Measurements from ENCODE around the gene NUDT5.

DNA sequence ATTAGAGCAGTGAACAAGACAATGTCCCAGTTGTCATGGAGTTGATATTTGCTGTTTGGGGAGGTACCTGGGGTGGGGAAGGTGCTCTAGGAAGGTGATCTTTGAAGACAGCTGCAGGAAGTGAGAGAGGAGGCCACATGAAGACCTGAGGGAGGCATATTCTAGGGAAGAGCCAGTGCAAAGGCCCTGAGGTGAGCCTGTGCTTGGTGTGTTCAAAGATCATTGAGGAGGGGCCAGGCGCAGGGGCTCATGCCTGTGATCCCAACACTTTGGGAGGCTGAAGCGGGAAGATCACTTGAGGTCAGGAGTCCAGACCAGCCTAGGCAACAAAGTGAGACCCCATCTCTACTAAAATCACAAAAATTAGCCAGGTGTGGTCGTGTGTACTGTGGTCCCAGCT is 51.2 kb downstream of the NUDT5 start:
- TF ChIP-seq, protein P1, sequence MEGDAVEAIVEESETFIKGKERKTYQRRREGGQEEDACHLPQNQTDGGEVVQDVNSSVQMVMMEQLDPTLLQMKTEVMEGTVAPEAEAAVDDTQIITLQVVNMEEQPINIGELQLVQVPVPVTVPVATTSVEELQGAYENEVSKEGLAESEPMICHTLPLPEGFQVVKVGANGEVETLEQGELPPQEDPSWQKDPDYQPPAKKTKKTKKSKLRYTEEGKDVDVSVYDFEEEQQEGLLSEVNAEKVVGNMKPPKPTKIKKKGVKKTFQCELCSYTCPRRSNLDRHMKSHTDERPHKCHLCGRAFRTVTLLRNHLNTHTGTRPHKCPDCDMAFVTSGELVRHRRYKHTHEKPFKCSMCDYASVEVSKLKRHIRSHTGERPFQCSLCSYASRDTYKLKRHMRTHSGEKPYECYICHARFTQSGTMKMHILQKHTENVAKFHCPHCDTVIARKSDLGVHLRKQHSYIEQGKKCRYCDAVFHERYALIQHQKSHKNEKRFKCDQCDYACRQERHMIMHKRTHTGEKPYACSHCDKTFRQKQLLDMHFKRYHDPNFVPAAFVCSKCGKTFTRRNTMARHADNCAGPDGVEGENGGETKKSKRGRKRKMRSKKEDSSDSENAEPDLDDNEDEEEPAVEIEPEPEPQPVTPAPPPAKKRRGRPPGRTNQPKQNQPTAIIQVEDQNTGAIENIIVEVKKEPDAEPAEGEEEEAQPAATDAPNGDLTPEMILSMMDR (IDR thresholded peaks at IDR 0.05; ENCODE audit: low read depth, low read length) = no peak
- no peak for TF ChIP-seq POLR2A (IDR thresholded peaks at IDR 0.05; ENCODE audit: extremely low read depth, insufficient read length)
- TF ChIP-seq, protein P2, sequence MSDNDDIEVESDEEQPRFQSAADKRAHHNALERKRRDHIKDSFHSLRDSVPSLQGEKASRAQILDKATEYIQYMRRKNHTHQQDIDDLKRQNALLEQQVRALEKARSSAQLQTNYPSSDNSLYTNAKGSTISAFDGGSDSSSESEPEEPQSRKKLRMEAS (IDR thresholded peaks at IDR 0.05; ENCODE audit: low read depth, low read length) = no peak

Measured in NB4 (cell line).